Umbilical cord (tissue), 2 donors: ENCODE results near the gene CYBC1. TPM values are rescaled to one million over a fixed set of nuclear protein-coding genes. Genes with fewer than 3 reads are reported as not detected.

Experiments
- DNase-seq: peaks from one replicate; pipeline ENCODE4 v3.0.0-alpha.2; 2015; ENCODE audit warnings: low spot score
- total RNA-seq: library from RNA; depleted of rRNA; stranded (reverse); fragments of >200 nt; gene quantifications from one replicate; pipeline ENCODE4 v1.2.3, GENCODE V29; 2014; ENCODE audit warnings: low replicate concordance; ENCODE audit not compliant: insufficient read depth

CYBC1 gene
- total RNA-seq, 1 donor from 2014 or later, result 38.0 TPM

DNA sequence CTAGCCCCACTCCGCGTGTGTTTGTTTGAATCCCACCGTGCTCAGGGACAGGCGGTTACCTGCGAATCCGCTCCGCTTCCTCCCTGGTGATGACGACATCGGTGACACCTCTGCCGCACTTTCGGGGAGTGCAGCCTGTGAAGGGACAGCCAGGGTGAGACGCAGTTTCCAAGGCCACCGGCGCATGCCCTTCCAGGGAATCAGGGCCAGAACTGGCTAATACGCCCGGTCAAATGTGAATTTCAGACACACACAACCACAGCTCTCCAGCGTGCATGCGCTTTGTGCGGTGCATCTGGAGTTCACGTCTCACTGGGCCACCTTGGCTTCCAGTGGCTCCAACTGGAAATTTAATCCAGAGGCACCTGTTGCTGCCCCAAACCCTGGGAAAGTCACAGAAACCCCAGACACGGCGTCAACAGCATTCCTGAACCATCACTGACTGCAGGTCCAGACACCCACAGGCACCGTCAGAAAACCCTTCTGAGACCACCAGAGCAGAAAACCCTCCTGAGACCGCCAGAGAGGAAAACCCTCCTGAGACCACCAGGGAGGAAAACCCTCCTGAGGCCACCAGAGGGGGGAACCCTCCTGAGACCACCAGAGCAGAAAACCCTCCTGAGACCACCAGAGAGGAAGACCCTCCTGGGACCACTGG lies 39.0 kb downstream of the CYBC1 start:
- no peak for DNase-seq

DNA sequence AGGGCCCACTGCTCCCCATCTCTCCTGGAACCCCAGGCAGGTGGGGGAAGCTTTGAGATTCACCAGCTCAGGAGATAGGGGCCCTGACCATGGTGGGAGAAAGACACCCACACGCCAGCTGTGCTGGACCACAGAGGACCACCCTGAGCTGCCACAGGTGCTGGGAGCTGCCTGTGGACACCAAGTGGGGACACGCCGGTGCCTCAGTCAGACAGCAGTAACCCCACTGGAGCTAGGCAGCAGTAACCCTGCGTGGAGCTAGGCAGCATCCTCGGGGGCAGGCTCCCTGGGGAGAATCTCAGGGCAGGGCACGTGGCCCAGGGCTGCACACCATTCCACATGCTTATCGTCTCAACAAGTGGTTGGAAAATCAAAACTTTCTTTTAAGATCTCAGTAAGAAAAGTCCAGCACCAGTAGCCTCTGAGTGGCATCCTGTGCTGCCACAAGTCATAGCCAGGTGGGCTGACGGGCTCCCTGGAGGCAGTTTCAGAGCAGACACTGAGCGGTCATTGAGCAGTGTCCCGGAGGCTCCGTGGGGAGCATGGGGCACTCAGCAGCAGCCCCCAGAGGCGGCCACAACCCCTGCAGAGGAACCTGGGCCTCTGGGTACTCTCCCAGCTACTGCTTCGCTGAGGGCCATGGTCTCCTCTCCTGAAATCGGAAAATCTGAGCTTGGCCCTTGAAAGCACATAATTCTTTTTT lies 40.4 kb downstream of the CYBC1 start:
- no peak for DNase-seq

DNA sequence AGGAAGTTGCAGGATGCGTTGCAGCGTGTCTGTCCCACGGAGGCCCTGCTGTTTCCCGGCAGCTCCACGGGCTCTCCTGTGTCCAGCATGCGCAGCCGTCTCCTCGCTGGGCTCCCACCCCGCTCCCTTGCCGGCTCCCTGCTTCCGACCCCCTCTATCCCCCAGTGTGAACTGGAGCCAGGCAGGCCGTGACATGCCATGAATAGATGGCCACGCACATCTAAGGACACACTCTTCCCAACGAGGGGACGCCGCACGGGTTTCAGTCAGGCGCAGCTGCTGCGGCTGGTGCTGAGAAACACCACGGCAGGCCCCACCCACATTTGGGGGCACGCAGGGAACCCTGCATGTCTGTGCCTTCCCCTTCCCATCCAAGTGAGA lies 41.6 kb downstream of the CYBC1 start:
- no peak for DNase-seq

DNA sequence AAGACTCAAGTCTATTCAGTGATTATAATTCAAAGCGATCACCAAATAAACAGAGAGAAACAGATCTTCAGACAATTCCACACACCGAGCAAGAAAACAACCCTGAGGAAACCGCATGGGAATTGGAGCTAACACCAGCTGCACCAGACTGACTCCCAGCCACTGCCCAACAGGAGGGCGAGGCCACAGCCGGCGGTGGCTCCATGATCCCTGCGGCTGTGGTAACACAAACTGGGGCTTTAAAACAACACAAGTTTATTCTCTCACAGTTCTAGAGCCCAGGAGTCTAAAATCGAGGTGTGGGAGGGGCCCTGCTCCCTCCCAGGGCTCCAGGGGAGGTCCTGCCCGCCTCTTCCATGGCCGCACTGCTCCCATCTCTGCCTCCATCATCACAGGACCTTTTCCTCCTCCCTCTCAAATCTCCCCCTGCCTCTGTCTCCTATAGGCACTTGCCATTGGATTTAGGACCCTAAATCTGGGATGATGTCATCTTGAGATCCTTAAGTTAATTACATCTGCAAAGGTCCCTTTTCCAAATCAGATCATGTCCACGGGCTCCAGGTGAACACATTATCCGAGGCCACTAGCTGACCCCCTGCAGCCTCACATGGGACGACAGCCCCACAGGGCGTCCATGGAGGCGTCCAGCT lies 42.1 kb downstream of the CYBC1 start:
- DNase-seq, result no peak

DNA sequence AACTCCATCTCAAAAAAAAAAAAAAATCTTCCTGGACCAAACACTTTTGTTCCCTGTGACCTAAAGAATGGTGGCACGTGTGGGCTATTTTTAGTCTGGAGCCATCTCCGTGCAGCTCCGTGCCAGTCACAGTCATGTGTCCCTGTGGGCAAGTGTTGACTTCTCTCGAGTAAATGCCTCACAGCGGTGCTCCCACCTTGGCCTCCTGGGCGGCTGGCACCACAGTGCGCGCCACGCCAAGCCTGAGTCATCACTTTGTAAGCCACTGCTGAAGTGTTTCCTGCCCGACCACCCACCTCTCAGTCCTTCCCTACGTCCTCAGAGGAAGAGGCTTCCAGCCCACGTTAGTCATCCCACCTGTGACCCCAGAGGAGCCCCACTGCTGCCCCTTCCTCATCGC lies 43.3 kb downstream of the CYBC1 start:
- DNase-seq, result no peak

DNA sequence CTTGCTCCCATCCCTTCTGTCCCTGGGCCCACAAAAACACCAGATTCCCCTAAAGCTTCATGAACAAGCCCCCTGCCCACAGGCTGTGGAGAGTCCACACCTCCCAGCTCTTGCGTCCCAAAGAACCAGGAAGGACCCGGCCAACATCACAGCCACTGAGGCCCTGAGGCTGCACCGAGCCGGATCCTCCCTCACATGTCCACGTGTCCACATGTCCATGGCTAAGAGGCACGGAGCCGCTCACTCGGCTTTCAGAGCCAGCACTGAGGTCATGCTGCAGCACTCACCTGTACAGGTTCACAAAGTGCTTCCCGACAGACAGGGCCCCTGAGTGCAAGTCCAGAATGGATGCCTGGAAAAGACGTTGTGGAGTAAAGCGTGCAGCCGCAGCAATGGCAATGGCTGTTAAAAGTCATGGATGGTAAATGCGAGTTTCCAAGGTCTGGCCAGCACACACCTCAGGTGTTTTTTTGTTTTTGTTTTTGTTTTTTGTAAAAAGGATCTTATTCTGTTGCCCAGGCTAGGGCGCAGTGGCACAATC lies 44.4 kb downstream of the CYBC1 start:
- DNase-seq, result no peak

DNA sequence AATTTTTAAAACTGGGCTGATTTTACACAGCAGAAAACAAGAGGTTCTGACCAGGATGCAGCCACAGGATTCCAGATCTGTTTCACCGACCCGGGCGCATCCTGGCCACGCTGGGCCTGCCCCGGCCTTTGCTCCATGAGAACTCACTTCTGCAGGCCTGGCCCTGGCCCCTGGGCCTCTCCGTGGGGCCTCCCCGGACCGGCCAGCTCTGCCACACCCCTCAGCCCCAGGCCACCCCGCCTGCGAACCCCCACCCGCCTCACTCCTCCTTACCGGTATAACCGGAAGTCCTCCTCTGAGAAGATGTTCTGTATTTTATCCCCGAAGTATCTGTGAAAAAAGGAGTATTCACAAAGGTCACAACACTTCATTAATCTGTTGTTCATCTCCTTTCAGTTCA lies 45.5 kb downstream of the CYBC1 start:
- DNase-seq, result no peak

DNA sequence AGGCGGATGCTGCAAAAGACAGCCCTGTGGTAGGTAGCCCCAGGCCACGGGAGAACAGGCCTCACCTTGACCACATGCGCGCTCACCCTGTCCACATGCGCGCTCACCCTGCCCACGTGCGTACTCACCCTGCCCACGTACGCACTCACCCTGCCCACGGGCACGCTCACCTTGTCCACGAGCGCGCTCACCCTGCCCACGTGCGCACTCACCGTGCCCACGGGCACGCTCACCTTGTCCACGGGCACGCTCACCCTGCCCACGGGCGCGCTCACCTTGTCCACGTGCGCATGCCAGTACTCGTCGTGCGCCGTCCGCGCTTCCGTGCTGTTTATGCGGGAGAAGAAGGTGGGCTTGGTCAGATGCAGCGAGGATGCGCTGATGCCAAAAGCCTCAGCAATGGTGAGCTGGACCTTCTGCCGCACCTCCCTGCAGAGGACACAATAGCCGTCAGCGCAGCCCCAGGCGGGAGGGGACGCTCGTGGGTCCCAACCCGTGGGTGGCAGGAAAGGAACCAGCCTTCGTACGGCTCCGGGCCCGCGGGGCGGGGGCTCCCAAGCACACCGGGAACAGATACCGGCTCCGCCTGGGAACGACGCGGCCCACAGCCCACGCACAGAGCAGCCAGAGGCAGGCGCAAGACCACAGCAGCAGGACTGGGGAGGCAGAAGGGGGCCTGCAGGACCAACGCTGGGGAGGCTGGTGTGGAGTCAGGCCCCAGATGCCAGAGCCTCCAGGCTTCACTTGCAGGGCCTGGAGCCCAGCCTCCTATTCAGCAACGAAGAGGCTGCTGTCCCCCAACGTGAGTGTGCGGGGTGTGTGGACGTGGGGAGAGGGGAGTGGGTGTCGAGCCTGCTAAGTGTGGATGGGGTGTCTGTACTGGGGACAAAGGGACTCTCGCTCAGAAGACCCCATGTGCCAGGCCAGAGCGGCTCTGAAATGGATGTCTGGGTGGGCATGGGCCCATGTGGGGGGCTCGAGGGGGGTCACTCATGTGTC lies 46.6 kb downstream of the CYBC1 start:
- no peak for DNase-seq

DNA sequence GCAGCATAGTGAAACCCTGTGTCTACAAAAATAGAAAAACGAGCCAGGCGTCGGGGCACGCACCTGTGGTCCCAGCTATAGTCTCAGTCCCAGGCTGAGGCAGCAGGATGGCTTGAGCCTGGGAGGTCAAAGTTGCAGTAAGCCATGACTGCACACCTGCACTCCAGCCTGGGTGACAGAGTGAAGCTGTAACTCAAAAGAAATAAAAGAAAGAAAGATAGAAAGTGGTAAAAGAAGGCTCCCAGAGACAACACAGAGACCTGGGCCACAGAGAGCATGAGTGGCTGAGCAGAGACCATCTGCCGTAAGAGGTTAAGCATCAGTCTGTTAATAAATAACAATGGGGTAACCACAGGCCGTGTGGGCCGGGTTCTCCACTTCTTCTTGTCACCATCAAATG lies 47.7 kb downstream of the CYBC1 start:
- no peak for DNase-seq

DNA sequence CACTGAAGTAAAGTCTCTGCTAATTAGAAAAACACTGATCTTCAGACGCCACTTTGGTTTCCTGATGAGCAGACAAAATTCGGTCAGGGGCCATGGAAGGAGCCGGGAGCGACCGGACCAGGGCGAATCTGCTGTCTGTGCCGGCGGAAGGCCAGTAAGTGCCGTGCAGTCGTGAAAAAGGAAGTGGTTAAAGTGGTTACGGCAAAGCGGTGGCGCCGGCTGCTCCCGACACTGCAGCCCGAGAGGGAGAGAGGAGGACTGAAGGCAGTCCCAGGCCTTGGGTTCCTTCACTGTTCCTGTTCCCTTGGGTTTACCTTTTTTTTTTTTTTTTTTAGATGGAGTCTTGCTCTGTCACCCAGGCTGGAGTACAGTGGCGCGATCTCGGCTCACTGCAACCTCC lies 49.7 kb downstream of the CYBC1 start:
- DNase-seq, result no peak

DNA sequence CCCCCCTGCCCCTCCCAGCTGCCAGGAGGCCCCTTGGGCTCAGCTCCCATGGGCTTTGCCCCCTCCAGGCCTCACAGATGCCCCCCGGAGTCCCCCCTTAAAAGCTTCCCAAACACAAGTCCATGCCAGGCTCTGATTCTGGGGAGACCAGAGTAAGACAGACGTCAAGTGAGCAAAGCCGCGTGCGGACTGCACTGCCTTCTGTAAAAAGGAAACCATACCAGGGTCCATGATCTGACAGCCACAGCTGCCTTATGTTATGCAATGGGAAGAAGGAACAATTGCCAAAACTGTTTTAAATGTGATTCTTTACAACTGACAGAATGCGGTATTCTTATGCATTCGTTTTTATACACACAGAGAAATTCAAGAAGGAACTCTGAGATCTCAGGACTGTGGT lies 50.3 kb downstream of the CYBC1 start:
- DNase-seq, result peak; percentile 31

DNA sequence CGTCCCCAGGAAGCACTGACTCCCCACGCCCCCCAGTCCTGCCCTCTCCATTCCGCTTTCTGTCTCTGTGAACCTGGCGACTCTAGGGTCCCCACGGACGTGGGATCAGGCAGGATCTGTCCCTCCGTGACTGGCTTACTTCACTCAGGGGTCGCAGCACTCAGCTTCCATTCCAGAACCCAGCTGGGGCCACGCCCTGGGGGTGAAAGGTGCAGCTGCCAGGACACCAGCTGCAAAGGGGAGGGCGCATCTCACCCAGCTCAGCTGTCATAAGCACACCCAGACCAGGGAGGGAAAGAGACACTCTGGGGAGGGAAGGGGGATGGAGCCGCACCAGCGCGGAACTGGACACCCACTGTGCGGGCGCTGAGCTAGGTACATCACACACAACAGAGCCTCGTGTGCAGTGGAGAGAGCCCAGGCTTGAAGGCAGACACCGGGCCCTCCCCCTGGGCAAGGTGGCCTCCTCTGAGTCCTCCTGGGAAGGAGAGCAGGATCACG lies 50.9 kb downstream of the CYBC1 start:
- DNase-seq, result no peak

DNA sequence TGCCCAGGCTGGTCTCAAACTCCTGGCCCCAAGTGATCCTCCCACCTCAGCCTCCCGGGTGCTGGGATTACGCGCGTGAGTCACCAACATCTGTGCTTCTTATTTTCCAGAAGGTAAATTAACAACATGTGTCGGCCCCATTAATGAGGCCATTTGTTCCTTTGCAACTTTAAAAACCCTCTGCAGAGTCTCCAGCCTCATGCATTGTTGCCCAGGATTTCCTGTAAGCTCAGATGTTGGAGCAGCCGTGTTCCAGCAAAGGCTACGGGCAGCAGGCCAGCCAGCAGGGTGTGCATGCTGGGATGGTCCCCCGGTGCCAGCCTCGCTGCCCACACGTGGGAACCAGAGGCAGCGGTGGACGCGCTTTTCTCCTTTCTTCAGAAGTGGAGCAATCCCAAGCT lies 51.5 kb downstream of the CYBC1 start:
- peak; percentile 76 for DNase-seq

DNA sequence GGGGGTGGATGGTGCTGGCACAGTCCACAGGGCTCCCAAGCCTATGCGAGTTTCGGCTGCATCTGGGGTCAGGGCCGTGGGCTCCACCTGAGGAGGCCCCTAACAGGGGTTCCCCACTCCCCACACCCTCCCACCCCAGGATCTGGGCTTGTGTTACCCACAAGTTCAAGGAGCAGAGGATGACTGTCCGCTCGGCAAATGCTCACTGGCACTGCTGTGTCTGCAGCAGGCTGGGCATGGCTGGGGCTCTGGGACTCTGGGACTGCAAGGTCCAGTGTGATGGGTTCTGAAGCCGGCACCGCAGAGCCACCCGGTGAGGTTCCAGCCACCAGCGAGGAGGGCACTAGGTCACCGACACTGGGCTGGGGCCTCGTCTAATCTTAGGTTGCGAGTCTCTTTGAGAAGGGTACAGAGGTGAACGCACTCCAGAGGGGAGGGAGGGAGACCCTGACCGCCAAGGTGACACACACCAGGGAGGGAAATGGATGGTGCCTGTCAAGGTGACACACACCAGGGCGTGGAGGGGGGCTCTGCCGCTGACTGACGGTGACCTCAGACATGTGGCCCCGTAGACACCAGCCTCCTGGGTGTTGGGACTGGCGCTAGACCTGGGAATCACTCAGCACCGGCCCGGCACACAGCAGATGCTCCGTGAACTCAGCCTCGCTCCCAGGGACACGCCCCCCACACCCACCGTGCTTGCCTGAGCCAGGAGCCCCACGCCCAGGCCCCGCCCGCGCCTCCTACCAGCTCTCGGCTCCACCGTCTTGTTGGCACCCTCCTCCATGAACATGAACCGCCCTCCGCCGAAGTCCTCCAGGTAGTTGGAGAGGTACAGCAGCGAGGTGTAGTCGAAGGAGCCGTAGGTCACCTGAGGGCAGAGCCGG lies 52.9 kb downstream of the CYBC1 start:
- no peak for DNase-seq

DNA sequence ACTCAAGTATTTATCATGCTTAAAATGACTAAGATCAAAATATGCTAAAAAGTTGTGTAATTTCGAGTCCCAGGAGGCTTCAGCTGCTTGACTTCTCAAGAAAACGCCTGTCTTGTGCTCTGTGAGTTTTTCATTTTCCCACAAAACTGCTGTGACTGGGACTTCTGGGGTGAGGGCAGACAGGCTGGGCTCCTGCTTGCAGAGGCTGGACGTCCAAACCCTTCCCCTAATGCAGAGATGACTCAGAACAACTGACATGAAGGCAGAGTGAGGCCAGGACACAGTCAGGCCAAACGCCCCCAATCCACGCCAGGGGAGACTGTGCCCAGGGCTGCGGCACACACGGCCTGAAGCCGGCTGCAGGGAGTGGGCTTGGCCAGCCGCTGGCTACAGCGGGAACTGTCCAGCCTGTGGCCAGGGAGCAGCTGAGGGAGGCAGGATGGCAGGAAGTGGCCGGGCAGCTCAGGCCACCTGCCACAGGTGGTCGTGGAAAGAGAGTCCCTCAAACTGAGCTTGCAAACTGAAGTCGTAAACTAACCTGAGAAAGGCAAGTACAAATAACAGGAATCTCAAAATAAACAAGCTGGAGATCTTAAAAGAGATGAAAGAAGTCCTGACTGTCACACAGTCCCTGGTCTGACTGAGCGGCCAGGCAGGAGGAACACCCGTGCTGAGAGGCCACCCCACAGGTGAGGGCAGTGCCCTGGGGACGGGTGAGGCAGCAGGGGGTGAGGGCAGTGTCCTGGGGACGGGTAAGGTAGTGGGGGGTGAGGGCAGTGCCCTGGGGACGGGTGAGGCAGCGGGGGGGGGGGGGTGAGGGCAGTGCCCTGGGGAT lies 53.7 kb downstream of the CYBC1 start:
- peak; percentile 45 for DNase-seq

DNA sequence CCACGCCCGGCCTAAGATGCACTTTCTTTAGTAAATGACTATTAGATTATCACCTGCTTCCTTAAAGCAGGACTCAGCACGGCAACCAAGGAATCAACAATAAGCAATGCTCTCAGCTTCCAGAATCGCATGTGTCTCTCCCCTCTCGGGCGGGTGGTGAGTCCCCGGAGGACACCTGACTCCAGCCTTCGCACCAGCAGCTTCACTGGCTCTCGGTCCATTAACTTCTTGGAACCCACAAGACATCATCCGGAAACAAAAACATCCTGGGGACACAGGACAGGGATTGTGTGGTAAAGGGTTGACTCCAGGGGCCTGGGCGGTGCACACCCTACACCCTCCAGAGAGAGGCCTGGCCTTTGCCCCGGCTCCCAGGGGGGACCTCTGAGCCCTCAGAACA lies 56.3 kb downstream of the CYBC1 start:
- no peak for DNase-seq

DNA sequence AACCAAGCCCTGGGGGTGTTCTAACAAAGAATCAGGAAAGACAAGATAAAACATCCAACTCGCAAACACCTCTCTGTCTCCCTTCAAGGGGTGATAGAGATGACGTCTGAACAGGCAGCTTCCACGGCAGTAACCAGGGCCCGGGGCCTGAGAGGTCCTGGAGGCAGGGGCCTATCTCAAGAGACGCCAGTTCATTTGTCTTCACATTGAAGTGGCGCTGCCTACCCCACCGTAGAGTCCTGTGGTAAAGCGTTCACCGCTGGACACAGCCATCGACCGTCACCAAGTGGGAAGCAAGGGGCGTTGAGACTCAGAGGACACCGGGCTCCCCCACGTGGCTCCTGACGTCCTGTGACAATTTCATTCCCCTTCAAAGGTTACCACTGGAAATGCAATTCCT lies 57.6 kb downstream of the CYBC1 start:
- DNase-seq, result no peak
